GM23248 (cell line): ENCODE measurements around the gene ADNP. TPM values are rescaled to one million over a fixed set of nuclear protein-coding genes. Genes with fewer than 3 reads are reported as not detected.

Source experiments
- DNase-seq: peaks from one replicate; pipeline ENCODE4 v3.0.0-alpha.2; 2015
- H2AFZ ChIP-seq: fragments of 200-600 bp; sonication (generic); 2 replicates; pipeline ENCODE4 v1.6.1; 2016; ENCODE audit warnings: antibody characterized with exemption
- H3F3A ChIP-seq: fragments of 200-600 bp; sonication (generic); 2 replicates; pipeline ENCODE4 v1.6.1; 2016; ENCODE audit warnings: mild to moderate bottlenecking, antibody characterized with exemption, mixed run types; ENCODE audit not compliant: insufficient read depth
- H3K27ac ChIP-seq: fragments of 200-600 bp; sonication (generic); 2 replicates; pipeline ENCODE4 v1.5.1; 2016; ENCODE audit warnings: mild to moderate bottlenecking
- H3K27me3 ChIP-seq: fragments of 200-600 bp; sonication (generic); replicated peaks from 2 replicates; pipeline ENCODE4 v1.6.1; 2016; ENCODE audit warnings: mild to moderate bottlenecking; ENCODE audit not compliant: insufficient read depth
- H3K36me3 ChIP-seq: fragments of 200-600 bp; sonication (generic); 2 replicates; pipeline ENCODE4 v1.6.1; 2016; ENCODE audit warnings: low read depth, mild to moderate bottlenecking
- H3K4me1 ChIP-seq: fragments of 200-600 bp; sonication (generic); 2 replicates; pipeline ENCODE4 v1.6.1; 2016; ENCODE audit warnings: mild to moderate bottlenecking; ENCODE audit not compliant: insufficient read depth
- H3K4me2 ChIP-seq: fragments of 200-600 bp; sonication (generic); one replicate; pipeline ENCODE4 v1.6.1; 2016; ENCODE audit warnings: mild to moderate bottlenecking; ENCODE audit not compliant: unreplicated experiment
- H3K4me3 ChIP-seq: fragments of 200-600 bp; sonication (generic); 2 replicates; pipeline ENCODE4 v1.5.1; 2016; ENCODE audit warnings: mild to moderate bottlenecking
- H3K79me2 ChIP-seq: fragments of 200-600 bp; sonication (generic); 2 replicates; pipeline ENCODE4 v1.6.1; 2016; ENCODE audit warnings: mild to moderate bottlenecking; ENCODE audit not compliant: insufficient read depth
- H3K9ac ChIP-seq: fragments of 200-600 bp; sonication (generic); 2 replicates; pipeline ENCODE4 v1.6.1; 2016; ENCODE audit warnings: mild to moderate bottlenecking
- H3K9me2 ChIP-seq: fragments of 200-600 bp; sonication (generic); 2 replicates; pipeline ENCODE4 v1.6.1; 2016; ENCODE audit warnings: mixed run types, mild to moderate bottlenecking, moderate library complexity; ENCODE audit not compliant: insufficient read depth
- H3K9me3 ChIP-seq: fragments of 200-600 bp; sonication (generic); one replicate; pipeline ENCODE4 v1.6.1; 2017; ENCODE audit warnings: low read depth
- H4K20me1 ChIP-seq: fragments of 200-600 bp; sonication (generic); 2 replicates; pipeline ENCODE4 v1.6.0; 2016; ENCODE audit not compliant: insufficient read depth
- EZH2 ChIP-seq: fragments of 200-600 bp; sonication (generic); IDR thresholded peaks from 2 replicates; pipeline ENCODE4 v1.6.1; 2018; ENCODE audit warnings: antibody characterized with exemption, mild to moderate bottlenecking; ENCODE audit not compliant: insufficient read depth, poor library complexity, severe bottlenecking
- EZH2phosphoT487 ChIP-seq: fragments of 200-600 bp; sonication (generic); IDR thresholded peaks from 2 replicates; pipeline ENCODE4 v1.6.1; 2018; ENCODE audit warnings: antibody characterized with exemption, moderate library complexity, mild to moderate bottlenecking, low read depth; ENCODE audit not compliant: insufficient read depth
- WGBS, 2 experiments: methylation state at CpG; one replicate each; pipeline ENCODE4 v1.1.6; 2015 to 2017; ENCODE audit warnings: low lambda C conversion rate in 2 of 2, low coverage in 1 of 2; ENCODE audit errors: missing lambda C conversion rate in 2 of 2; 5-methylcytosine and 5-hydroxymethylcytosine counted together
- in situ Hi-C: fragments of 300-500 bp; cut with MboI; formaldehyde crosslinking; loops from 2 replicates; pipeline ENCODE4 v1.15.0; 2020
- polyA plus RNA-seq: library from polyadenylated mRNA; unstranded; fragments of >200 nt; fragmentation: Nextera tagmentation; extraction: Ambion mirVana; gene quantifications from 2 replicates; pipeline ENCODE4 v1.2.1, GENCODE V29; 2016
- total RNA-seq: library from RNA; depleted of rRNA; stranded (reverse); fragments of >200 nt; shearing (Covaris generic); gene quantifications from 2 replicates; pipeline ENCODE4 v1.2.3, GENCODE V29; 2014

ADNP gene
- total and polyA plus RNA-seq, 2 experiments from 2014 or later = 14.9 to 34.2 TPM

GRCh38 chr20:50967586-50967985 lies 36.3 kb upstream of the ADNP start:
- Histone ChIP-seq H3K27me3 (no peaks in the 10 kb centered on the region), H3K9ac (no peak overlapping the region), H3K4me1 (no peaks in the 10 kb centered on the region), H2AFZ (no peak overlapping the region), H3K9me3 (no peaks in the 10 kb centered on the region), H3K4me2 (no peak overlapping the region), H3F3A (0 out of 2 replicates have a peak, but pooled peaks cover 9% of the 10 kb centered on the region), H3K9me2 (no peaks in the 10 kb centered on the region), H3K4me3 (no peak overlapping the region), H3K27ac (no peak overlapping the region), H4K20me1 (no peaks in the 10 kb centered on the region), H3K36me3 (no peaks in the 10 kb centered on the region), H3K79me2 (peaks cover 5% of the 10 kb centered on the region; the same call in 1 of the 2 replicates)
- WGBS, 2 experiments = 45 to 46% methylated on average over 7 of the region's 7 CpGs
- DNase-seq = no peak
- no peak for TF ChIP-seq EZH2phosphoT487
- no peak for TF ChIP-seq EZH2
- in situ Hi-C loops = no loop called here

DNA sequence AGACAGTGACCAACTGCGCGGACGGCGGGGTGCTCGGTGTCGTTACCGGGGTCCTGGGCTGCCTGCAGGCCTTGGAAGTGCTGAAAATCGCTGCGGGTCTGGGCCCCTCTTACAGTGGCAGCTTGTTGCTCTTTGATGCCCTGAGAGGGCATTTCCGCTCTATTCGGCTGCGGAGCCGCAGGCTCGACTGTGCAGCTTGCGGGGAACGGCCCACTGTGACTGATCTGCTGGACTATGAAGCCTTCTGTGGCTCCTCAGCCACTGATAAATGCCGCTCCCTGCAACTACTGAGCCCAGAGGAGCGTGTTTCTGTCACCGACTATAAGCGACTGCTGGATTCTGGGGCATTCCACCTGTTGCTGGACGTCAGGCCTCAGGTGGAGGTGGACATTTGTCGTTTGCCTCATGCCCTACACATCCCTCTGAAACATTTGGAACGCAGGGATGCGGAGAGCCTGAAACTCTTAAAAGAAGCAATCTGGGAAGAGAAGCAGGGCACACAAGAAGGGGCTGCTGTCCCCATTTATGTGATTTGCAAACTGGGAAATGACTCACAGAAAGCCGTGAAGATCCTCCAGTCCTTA lies 28.4 kb upstream of the ADNP start:
- no peaks in the 10 kb centered on the region for H3K9me3 ChIP-seq
- H3K4me3 ChIP-seq = peak overlapping the region; percentile 88
- peak overlapping the region; percentile 92 for H3K27ac ChIP-seq
- WGBS, 2 experiments = 54% methylated on average over 25 of the region's 25 CpGs
- TF ChIP-seq EZH2phosphoT487 (no peak), EZH2 (no peak)
- no peaks in the 10 kb centered on the region for H3K27me3 ChIP-seq
- peaks cover 41% of the 10 kb centered on the region for H3K4me1 ChIP-seq
- peaks cover 4% of the 10 kb centered on the region; the same call in 1 of the 2 replicates for H4K20me1 ChIP-seq
- H3K9ac ChIP-seq = peak overlapping the region; percentile 97
- H3K9me2 ChIP-seq = no peaks in the 10 kb centered on the region
- H3K4me2 ChIP-seq = peak overlapping the region; percentile 88
- 0 out of 2 replicates have a peak, but pooled peaks cover 9% of the 10 kb centered on the region for H3F3A ChIP-seq
- peaks cover 79% of the 10 kb centered on the region for H3K79me2 ChIP-seq
- no peak for DNase-seq
- H3K36me3 ChIP-seq = peaks cover 10% of the 10 kb centered on the region; the same call in 1 of the 2 replicates
- in situ Hi-C loops = no loop called here
- H2AFZ ChIP-seq = peak overlapping the region; percentile 84; the same call in 1 of the 2 replicates

GRCh38 chr20:50958615-50959542 lies 27.6 kb upstream of the ADNP start, which contains the start of gene MOCS3:
TSS of gene MOCS3 (plus strand) at chr20:50958818. CDS start at chr20:50958843, 25 bp downstream.
- in situ Hi-C loops = no loop called here
- Histone ChIP-seq H3K9me2 (no peaks in the 10 kb centered on the region), H3K27me3 (no peaks in the 10 kb centered on the region), H3K4me3 (peak within 1 kb of the TSS; percentile 88), H3K9ac (peak within 1 kb of the TSS; percentile 97), H3K36me3 (peaks cover 18% of the 10 kb centered on the region; the same call in 1 of the 2 replicates), H3K79me2 (peaks cover 86% of the 10 kb centered on the region), H3K9me3 (no peaks in the 10 kb centered on the region), H3K27ac (peak within 1 kb of the TSS; percentile 92), H3K4me1 (peaks cover 41% of the 10 kb centered on the region), H4K20me1 (peaks cover 4% of the 10 kb centered on the region; the same call in 1 of the 2 replicates), H3F3A (0 out of 2 replicates have a peak, but pooled peaks cover 7% of the 10 kb centered on the region), H2AFZ (peak within 1 kb of the TSS; percentile 84), H3K4me2 (peak within 1 kb of the TSS; percentile 88)
- peak; percentile 97 for DNase-seq
- TF ChIP-seq EZH2 (no peak), EZH2phosphoT487 (no peak)
- WGBS, 2 experiments = 1 to 2% methylated on average over 66 of the region's 67 CpGs
